Measurements from ENCODE around the gene TMEM235. TPM values are rescaled to one million over a fixed set of nuclear protein-coding genes. Genes with fewer than 3 reads are reported as not detected.

The TMEM235 gene
- total and polyA plus RNA-seq, 12 donors: not detected

DNA sequence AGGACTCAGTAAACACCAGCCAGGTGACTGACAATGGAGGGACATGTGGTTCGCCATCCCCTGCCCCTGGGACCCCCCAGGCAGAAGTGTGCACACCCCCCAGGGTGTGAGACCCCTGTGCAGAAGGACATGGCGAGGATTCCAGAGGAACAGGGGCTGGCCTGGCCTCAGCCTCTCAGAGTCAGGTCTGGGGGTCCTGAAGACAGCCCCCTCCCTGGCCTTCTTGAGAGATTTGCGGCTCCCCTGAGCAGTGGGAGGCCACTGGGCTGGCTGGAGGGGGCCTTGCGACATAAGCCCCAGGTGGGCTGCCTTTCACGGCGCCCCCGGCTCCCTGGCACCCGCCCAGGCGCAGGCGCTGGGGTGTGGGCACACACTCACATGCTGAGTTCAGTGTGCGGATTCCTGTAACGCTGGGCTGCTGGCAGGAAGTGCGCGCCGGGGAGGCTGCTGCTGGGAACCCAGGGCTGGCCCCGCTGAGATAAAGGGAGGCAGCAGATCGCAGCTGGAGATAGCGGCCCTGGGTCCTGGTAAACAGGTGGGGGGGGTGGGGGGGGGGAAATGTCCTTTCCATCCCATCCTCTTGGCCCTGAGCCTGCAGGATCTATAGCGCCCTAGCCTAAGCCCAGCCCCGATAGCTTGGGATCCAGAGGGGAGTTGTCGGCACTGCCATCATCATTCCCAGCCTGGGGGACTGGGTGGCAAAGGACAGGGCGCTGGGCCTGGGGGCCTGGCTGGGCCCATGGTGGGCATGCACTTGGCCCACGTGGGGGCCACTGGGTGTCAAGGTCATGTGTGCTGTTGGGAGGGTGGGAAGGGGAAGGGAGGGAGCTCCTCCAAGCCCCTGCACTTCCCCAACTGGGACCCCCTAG, 27.1 kb downstream of the TMEM235 start:
- DNase-seq: peak; percentile 62 to 75
- 50 to 51% methylated on average over 23 of the region's 23 CpGs for WGBS, 2 donors
- H3K27ac ChIP-seq: peak overlapping the region in 8 of 10 donors; percentile 70 to 96 (median 81)
- TF ChIP-seq, protein P1, sequence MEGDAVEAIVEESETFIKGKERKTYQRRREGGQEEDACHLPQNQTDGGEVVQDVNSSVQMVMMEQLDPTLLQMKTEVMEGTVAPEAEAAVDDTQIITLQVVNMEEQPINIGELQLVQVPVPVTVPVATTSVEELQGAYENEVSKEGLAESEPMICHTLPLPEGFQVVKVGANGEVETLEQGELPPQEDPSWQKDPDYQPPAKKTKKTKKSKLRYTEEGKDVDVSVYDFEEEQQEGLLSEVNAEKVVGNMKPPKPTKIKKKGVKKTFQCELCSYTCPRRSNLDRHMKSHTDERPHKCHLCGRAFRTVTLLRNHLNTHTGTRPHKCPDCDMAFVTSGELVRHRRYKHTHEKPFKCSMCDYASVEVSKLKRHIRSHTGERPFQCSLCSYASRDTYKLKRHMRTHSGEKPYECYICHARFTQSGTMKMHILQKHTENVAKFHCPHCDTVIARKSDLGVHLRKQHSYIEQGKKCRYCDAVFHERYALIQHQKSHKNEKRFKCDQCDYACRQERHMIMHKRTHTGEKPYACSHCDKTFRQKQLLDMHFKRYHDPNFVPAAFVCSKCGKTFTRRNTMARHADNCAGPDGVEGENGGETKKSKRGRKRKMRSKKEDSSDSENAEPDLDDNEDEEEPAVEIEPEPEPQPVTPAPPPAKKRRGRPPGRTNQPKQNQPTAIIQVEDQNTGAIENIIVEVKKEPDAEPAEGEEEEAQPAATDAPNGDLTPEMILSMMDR (IDR thresholded peaks at IDR 0.05): no peak
- no peaks in the 10 kb centered on the region for H3K36me3 ChIP-seq
- H3K27me3 ChIP-seq: no peaks in the 10 kb centered on the region
- H3K4me3 ChIP-seq: peak overlapping the region in 1 of 10 donors; percentile 47
- intact Hi-C loops (cut with DNase I): loop anchor here in 1 of 10 donors (5.0 kb wide), 1 partner anchor 164 kb away; no protein-coding TSS in a partner anchor
- ATAC-seq: peak in 6 of 8 donors; percentile 45 to 57 (median 52)
- H3K4me1 ChIP-seq: peaks cover 2 to 92% (median 48%) of the 10 kb centered on the region in 9 donors
- H3K9me3 ChIP-seq: no peaks in the 10 kb centered on the region

DNA sequence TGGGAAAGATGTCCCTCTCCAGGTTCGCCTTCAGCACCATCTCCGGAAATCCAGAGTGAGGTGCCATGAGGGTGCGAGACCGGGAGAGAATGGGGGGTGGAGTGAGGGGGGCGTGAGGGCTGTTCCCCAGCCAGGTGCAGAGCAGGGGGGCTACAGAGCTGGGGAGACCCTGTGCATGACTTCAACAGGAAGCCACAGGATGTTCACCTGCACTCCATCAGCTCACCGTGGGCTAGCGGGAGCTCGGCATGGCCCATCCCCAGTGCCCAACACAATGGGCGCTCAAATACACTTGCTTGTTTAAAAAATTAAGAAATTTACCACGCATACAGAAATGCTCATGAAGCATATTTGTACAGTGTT, 27.7 kb downstream of the TMEM235 start:
- peak overlapping the region in 7 of 10 donors; percentile 13 to 96 (median 76) for H3K27ac ChIP-seq
- H3K4me3 ChIP-seq: peak overlapping the region in 1 of 10 donors; percentile 47
- no peaks in the 10 kb centered on the region for H3K27me3 ChIP-seq
- intact Hi-C loops (cut with DNase I): loop anchor here in 1 of 10 donors (5.0 kb wide), 1 partner anchor 163 kb away; no protein-coding TSS in a partner anchor
- 76 to 79% methylated on average over 10 of the region's 10 CpGs for WGBS, 2 donors
- no peak for ATAC-seq
- DNase-seq: no peak
- H3K9me3 ChIP-seq: no peaks in the 10 kb centered on the region
- no peaks in the 10 kb centered on the region for H3K36me3 ChIP-seq
- TF ChIP-seq, protein P1 (IDR thresholded peaks at IDR 0.05): no peak
- H3K4me1 ChIP-seq: peaks cover 5 to 91% (median 43%) of the 10 kb centered on the region in 9 donors

DNA sequence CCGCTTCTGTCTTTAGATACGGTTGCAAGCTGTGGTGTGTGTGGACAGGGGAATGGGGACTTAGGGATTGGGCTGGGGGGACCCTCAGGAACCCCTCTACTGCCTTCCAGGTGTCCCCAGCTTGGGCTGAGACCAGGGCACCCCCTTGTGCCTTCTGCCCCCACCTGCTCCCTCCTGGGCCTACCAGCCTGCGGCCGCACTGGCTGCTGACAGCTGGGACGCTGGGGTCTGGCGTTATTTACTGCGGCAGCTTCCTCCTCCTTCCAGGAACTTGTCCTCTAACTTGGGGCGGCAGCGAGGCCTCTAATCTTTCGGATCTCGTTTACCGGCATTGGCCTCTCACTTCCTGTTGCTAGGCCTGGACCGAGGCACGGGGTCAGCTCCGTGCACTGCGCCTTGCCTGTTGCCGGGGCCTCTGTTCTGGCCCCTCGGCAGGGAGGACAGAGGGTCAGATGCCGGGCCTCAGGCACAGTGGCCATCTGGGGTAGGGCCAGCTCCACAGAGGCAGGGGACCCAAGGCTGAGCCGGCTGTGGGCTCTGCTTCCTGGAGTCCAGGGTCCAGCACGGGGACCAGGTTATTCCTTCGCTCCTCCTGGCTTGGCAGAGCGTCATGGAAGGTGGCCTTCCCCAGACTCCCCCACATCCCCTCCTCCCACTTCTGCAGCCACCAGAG, 31.8 kb downstream of the TMEM235 start:
- Histone ChIP-seq H3K4me1 (peaks cover 3 to 74% (median 21%) of the 10 kb centered on the region in 9 donors), H3K27ac (peak overlapping the region in 9 of 10 donors; percentile 22 to 92 (median 74)), H3K36me3 (no peaks in the 10 kb centered on the region), H3K9me3 (no peaks in the 10 kb centered on the region), H3K27me3 (no peaks in the 10 kb centered on the region), H3K4me3 (peak overlapping the region in 1 of 10 donors; percentile 8)
- intact Hi-C loops (cut with DNase I): no loop called here
- peak; percentile 55 to 62 for DNase-seq
- peak; percentile 16 to 79 (median 53) for ATAC-seq
- TF ChIP-seq, protein P1 (IDR thresholded peaks at IDR 0.05): no peak
- 51 to 53% methylated on average over 23 of the region's 23 CpGs for WGBS, 2 donors

DNA sequence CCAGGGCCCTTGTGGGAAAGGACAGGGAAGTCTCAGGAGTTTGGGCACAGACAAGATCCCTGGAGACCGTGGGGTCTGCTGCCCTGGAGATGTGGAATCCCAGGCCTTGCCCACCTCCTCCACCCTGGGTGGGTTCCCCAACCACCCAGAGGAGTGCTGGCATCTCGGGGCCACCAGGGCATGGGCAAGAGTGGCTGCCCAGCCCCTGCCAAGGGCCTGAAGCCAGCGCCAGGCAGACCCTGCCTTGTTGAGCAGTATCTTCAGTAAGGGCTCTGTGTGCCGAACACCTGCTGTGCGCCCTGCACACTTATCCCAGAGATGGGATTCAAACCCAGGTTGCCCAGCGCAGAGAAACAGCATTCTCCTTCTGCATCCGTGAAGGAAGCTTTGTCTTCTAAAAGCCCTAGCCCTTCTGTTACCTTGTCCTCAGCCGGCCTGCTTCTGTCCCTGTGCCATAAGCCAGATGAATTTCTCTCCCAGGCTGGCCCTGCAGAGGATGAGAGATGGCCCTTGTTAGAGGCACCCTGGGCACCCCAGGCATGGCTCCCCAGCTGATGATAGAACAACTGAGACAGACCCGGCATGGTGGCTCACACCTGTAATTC, 32.4 kb downstream of the TMEM235 start:
- TF ChIP-seq, protein P1 (IDR thresholded peaks at IDR 0.05): no peak
- ATAC-seq (no peak), DNase-seq (no peak)
- peaks cover 3 to 70% (median 15%) of the 10 kb centered on the region in 9 donors for H3K4me1 ChIP-seq
- H3K9me3 ChIP-seq: no peaks in the 10 kb centered on the region
- intact Hi-C loops (cut with DNase I): no loop called here
- H3K27me3 ChIP-seq: no peaks in the 10 kb centered on the region
- no peaks in the 10 kb centered on the region for H3K36me3 ChIP-seq
- WGBS, 2 donors: 94 to 96% methylated on average over 9 of the region's 9 CpGs
- H3K4me3 ChIP-seq: no peak overlapping the region
- peak overlapping the region in 8 of 10 donors; percentile 52 to 92 (median 76) for H3K27ac ChIP-seq
